CD4-positive, alpha-beta T cell treated with Interleukin-15 for 1 hour (primary cell): Measurements from ENCODE around the gene HSPA14.
"Not testable (repeated sequence)": the region's sequence is repeated elsewhere in the genome, so short reads cannot be mapped to it uniquely, and the experiment has no call there.

Source experiments
- DNase-seq: peaks from one replicate; pipeline ENCODE4 v3.0.0-alpha.2; 2020

Gene HSPA14

DNA sequence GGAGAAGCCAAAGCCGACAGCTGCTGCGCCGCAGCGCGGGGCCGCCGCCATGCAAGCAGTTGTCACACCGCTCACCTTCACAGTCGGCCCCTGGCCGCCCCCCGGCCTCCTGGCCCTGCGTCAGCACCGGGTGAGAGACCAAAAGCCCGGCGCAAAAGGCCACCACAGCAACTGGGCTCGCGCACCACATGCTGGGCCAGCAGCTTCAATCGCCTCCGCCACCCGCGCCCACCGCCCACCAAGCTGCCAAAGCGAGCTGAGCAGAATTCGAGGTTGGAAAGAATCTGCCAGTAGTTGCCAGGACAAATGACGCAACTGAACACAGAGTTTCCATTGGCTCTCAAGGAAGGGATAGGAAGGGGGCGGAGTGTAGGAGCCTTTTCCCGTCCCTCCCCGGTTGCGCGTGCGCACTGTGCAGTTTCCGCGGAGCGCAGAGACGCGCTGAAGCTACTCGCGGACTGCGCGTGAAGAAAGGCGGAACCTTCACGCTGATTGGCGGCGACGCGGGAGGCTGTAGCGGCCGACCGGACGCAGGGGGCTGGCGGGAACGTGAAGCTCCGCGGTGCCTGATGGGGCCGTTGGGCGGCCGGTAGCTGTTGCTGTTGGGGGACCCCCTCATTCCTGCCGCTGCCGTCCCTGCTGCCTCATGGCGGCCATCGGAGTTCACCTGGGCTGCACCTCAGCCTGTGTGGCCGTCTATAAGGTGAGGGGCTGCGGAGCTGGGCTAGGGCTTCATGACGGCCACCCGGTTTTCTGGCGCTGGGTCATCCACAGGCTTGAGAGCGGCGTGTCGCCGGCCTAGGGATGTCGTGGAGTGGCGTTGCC lies at the start of gene HSPA14, which contains the start of the genes CDNF and MSANTD7:
Gene HSPA14 (plus strand): TSS at position 550 of the 825 bp plus-strand sequence. CDS start 97 bp downstream, at position 647.
Gene CDNF (minus strand): TSS at position 281 of the 825 bp plus-strand sequence. CDS start 91 bp downstream, at position 190.
Gene MSANTD7 (plus strand): TSS at position 550 of the 825 bp plus-strand sequence. CDS start 3,979 bp downstream, outside the sequence.
- peak; percentile 99 for DNase-seq

GRCh38 chr10:14798636-14799035 lies 39.5 kb upstream of the HSPA14 start:
- DNase-seq, result no peak

GRCh38 chr10:14800397-14800796 lies 37.7 kb upstream of the HSPA14 start:
- no peak for DNase-seq

GRCh38 chr10:14801723-14802122 lies 36.4 kb upstream of the HSPA14 start:
- no peak for DNase-seq

GRCh38 chr10:14803827-14804226 lies 34.3 kb upstream of the HSPA14 start:
- no peak for DNase-seq

GRCh38 chr10:14806318-14806717 lies 31.8 kb upstream of the HSPA14 start:
- no peak for DNase-seq

GRCh38 chr10:14810969-14811953 lies 26.8 kb upstream of the HSPA14 start:
- no peak for DNase-seq

- no peak for DNase-seq
Observed at GRCh38 chr10:14812271-14812670, 25.8 kb upstream of the HSPA14 start.

GRCh38 chr10:14815681-14816080 lies 22.4 kb upstream of the HSPA14 start:
- no peak for DNase-seq

DNA sequence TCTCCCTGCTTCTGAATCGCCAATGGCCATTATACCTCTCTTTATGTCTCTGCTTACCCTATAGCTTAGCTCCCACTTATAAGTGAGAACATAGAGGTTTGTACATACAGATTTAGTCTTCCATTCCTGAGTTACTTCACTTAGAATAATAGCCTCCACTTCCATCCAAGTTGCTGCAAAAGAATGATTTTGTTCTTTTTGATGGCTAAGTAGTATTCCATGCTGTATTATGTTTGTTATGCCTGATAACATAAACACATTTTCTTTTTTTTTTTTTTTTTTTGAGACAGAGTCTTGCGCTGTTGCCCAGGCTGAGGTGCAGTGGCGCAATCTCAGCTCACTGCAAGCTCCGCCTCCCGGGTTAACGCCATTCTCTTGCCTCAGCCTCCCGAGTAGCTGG lies 21.4 kb upstream of the HSPA14 start:
- not testable (repeated sequence) for DNase-seq

DNA sequence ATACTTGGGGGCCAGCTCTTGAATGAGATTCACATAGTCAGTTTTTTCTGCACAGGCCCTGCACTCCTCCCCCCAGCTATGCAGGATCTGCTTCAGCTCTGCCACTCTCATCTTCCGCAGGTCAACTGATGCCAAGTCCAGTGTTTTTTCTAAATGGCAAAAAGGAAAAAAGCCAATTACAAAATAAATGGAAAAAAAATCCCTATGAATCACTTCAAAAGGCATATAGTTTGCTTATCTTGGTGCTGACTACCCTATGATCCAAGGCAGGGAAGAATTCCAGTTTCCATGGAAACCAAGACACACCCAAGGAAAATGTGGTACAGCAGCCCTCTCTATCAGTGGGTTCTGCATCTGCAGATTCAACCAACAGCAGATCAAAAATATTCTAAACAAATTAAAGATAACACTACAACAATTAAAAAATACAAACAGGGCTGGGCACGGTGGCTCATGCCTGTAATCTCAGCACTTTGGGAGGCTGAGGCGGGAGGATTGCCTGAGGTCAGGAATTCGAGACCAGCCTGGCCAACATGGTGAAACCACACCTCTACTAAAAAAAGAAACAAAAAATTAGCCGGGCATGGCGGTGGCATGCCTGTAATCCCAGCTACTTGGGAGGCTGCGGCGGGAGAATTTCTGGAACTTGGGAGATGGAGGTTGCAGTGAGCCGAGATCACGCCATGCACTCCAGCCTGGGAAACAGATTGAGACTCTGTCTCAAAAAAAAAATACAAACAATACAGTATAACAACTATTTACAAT lies 17.9 kb upstream of the HSPA14 start:
- no peak for DNase-seq

- DNase-seq, result no peak
Observed at GRCh38 chr10:14820775-14821154, 17.3 kb upstream of the HSPA14 start.

GRCh38 chr10:14821635-14822375 lies 16.3 kb upstream of the HSPA14 start:
- no peak for DNase-seq

GRCh38 chr10:14822879-14823755 lies 15.0 kb upstream of the HSPA14 start:
- DNase-seq, result peak; percentile 46

- no peak for DNase-seq
Observed at GRCh38 chr10:14823966-14824365, 14.1 kb upstream of the HSPA14 start.

- DNase-seq, result no peak
Observed at GRCh38 chr10:14826076-14826829, 11.9 kb upstream of the HSPA14 start.

- DNase-seq, result no peak
Observed at GRCh38 chr10:14833106-14833505, 5.0 kb upstream of the HSPA14 start.

DNA sequence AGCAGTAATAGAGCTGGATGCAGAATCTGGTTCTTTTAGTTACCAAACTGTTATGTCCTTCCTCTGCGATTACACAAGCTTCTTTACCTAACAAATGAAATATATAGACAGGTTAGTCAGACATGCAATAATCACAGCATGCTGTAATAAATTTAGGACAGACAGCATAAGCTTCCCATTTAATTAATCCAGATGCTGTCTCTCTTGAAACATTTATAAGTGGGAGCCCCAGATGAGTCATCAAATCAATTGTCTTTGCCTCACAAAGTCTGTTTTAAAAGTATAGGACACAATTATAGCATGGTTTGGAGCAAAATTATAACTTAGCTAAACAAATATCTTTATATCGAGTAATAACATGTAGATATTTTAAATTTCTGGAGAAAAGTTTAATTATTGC lies 1.9 kb upstream of the HSPA14 start:
- DNase-seq, result no peak

- DNase-seq, result no peak
Observed at GRCh38 chr10:14837003-14837756, 926 bp upstream of the HSPA14 start.
